ENCODE measurements around the gene CCDC73.

The CCDC73 gene

GRCh38 chr11:32583459-32584271, 210.8 kb downstream of the CCDC73 start, which contains the start of gene EIF3M:
Gene EIF3M, plus strand, starts transcription at chr11:32583831. Its CDS starts 57 bp downstream, at chr11:32583888.
- peak; percentile 96 for DNase-seq

- DNase-seq, result no peak
Measured at GRCh38 chr11:32581556-32581955, 212.9 kb downstream of the CCDC73 start.

GRCh38 chr11:32580967-32581366, 213.5 kb downstream of the CCDC73 start:
- peak; percentile 24 for DNase-seq

DNA sequence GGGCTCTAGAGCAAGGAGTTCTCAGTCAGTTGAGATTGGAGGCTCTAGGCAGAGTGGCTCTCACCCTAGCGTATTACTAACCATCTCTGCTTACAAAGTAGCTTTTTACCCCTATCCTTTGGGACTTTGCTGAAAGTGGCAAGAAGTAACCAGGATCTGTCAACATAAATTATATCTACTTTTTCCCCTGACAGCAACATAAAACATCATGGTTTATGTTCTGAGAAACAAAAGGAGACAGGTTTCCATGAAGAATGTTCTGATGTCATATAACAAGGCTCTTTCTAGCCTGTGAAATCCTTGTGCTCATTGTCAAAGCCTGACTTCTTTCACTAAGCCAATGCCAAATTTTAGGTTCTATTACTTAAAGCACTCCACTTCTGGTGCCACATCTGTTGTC, 218.0 kb downstream of the CCDC73 start:
- DNase-seq, result no peak

- no peak for DNase-seq
Measured at GRCh38 chr11:32575070-32575469, 219.4 kb downstream of the CCDC73 start.

DNA sequence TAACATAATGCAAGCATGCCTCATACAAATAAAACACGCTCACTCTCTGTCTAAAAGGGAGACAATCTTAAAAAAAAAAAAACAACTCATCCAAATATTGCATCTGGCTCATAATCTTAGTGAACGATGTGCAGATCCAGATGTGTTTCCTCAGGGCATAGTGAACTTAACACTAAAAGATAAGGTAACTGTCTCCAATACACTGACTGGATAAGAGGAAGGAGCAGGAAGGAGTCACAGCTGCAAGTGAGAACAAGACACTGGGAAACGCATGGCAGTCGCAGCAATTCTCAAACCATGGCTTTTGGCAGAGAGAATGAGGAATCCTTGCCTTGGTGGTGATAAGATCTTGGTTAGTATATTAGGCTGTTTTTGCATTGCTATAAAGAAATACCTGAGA, 220.0 kb downstream of the CCDC73 start:
- DNase-seq, result no peak

DNA sequence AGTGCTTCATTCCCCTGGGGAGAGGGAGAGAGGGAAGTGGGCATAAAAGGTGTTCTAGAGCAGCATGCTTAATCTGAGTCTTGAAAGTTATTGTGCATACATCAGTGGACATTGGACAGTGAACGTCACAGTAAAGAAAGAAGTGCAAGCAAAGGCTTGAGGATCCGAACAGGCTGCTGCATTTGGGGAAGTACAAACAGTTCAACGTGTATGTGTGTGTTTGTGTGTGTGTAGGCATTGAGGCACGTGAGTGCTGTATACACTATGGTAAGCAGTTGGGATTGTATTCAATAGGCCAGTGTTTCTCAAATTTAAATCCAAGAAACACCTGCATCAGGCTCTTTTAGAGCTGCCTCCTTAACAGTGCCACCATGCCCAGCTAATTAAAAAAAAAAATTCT, 221.2 kb downstream of the CCDC73 start:
- DNase-seq, result no peak

- no peak for DNase-seq
Measured at GRCh38 chr11:32571039-32571438, 223.4 kb downstream of the CCDC73 start.

DNA sequence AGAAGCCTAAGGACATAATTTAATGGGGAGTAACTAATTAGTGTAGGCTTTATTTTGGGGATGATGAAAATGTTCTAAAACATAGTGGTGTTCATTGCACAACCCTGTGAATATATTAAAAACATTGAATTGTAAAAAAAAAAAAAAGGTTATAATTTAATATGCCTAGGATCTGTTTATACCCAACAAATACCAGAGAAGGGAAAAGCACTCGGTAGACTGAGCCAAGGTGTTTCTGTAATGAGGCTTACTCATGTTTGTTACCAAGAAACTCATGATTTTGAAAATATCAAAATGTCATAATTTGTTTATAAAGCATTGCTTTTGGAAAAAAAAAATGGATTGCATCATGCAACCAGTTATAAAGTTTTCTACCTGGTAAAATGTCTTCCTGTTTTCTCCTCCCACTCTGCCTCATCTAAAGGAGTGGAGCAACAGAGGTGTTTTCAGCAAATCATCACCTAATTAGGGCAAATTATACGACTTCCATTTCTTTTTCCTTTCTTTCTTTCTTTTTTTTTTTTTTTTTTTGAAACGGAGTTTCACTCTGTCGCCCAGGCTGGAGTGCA, 225.1 kb downstream of the CCDC73 start:
- DNase-seq, result no peak

DNA sequence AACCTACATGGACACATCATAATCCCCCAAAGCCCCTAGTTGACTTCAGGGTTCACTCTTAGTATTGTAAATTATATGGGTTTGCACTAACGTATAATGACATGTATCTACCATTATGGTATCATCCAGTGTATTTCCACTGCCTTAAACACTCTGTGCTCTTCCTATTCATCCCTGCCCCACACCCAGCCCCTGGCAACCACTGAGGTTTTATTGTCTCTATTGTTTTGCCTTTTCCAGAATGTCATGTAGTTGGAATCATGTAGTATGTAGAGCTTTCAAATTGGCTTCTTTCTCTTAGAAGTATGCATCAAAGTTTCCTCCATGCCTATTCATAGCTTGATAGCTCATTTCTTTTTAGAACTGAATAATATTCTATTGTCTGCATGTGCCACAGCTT, 227.3 kb downstream of the CCDC73 start:
- no peak for DNase-seq

- DNase-seq, result no peak
Measured at GRCh38 chr11:32566517-32566916, 227.9 kb downstream of the CCDC73 start.

DNA sequence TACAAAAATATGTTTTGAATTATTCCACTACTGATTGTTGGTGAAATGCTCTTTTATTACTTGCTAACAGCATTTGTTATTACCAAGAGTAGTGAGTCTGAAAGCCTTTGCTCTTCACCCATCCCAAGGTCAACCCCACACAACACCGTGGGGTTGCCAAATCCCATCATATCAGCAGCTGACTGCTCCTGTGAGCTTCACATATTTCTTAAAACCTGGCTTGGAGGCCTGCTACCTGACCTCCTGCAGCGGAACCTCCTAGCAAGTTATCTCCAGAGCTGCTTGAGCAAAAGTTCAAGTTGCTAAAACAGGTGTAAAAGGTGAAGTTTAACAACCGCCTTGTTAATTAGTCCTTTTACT, 230.9 kb downstream of the CCDC73 start:
- DNase-seq, result no peak

- no peak for DNase-seq
Measured at GRCh38 chr11:32562839-32563599, 231.4 kb downstream of the CCDC73 start.

DNA sequence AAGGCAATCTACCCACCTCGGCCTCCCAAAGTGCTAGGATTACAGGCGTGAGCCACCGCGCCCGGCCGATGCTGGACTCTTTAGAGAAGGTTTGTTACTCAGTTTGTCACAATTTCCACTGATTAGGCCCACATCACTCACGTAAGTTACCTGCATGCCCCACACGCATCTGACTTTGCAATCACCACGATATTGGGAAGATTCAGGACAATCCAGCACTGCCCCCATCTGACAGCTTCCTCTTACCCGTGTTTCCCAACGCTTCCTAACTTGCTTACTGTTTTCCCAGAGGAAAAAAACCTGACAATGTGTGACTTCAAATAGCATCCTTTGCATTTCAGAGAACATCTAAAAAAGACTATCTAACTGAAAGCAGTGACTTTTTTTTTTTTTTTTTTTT, 232.6 kb downstream of the CCDC73 start:
- no peak for DNase-seq

DNA sequence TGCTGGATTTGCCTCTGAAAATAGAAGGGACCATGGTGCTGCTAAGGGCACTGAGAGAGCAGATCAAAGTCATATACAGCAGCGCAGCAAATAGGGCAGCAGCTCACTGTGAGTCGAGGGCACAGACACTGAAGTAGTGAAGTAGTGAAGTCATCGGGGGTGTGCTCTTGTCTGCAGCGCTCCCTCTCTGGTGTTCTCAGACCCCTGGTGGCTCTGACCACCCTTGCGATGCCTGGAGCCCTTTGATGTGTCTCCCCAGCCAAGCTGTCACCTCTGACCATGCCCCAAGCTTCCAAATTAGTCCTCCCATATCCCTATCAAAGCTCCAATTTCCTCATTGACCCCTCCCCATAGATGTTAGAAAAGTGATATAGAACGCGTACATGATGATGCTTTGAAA, 238.6 kb downstream of the CCDC73 start:
- no peak for DNase-seq

DNA sequence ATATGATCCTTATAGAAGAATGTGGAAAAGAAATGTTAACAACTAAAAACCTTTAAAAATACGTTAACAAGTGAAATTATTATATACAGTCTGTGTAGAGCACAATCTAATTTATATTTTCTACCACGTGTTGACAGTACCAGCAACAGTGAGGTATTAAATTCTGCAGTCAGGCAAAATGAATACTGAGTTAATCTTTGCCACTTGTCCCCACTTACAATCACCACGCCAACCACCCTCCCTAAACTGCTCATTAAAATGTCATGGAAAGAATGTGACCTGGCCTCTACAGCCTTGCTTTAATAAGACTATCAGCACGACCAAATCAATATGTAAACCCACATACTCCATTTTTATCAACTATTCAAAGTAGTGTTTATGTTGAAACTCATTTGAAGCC, 239.4 kb downstream of the CCDC73 start:
- no peak for DNase-seq

All from fibroblast of upper back skin (primary cell).